ENCODE data around the gene GPN2. TPM values are rescaled to one million over a fixed set of nuclear protein-coding genes. Genes with fewer than 3 reads are reported as not detected.

GPN2 gene
- total and polyA plus RNA-seq, 2 donors (not counting 3 experiments of a cell fraction or from before 2014, with no cell fraction given), result 21.9 to 37.4 TPM

DNA sequence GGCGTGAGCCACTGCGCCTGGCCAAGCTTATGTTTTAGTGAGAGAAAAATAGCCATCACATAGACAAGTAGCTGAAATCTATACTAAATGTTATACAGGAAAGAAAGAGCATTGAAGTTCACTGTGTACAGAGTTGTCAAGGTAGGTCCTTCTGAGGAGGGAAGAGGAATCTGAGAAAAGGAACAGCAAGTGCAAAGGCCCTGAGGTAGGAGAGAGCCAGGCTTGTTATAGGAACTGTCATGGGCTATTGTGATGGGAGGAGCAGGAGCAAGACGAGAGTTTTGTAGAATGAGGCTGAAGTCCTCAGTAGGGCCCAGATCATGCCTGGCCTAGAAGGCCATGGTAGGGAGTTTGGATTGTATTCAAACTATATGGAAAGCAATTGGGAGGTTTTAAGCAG is 59.0 kb downstream of the GPN2 start:
- CTCF ChIA-PET, result interaction anchor here (0.6 to 1.4 kb wide), 3 partner anchors 10 to 229 kb away, joined by 3 to 4 read pairs (median 3); no protein-coding TSS in a partner anchor
- BruUV-seq (replicated peaks), result no TSS peak
- Histone ChIP-seq H3K4me2 (ENCODE audit: insufficient read depth, low read length) (no peak overlapping the region), H3K36me3 (ENCODE audit: control insufficient read depth in 2 of 2, extremely low read depth in 1 of 2, insufficient read depth in 2 of 2, low read length in 2 of 2) (peaks cover 2 to 32% of the 10 kb centered on the region in 2 experiments), H3K4me3 (replicated peaks in 1 of 3; ENCODE audit: insufficient read depth in 1 of 3, low read depth in 1 of 3, low read length in 3 of 3) (no peak overlapping the region), H3K9me3 (replicated peaks; ENCODE audit: control insufficient read depth, insufficient read depth, low read length) (no peaks in the 10 kb centered on the region), H3K27me3 (ENCODE audit: control insufficient read depth in 2 of 2, insufficient read depth in 2 of 2, low read length in 2 of 2) (no peaks in the 10 kb centered on the region), H4K20me1 (replicated peaks; ENCODE audit: control insufficient read depth, extremely low read depth, insufficient read depth, low read length) (no peaks in the 10 kb centered on the region), H3K9me1 (replicated peaks; ENCODE audit: control insufficient read depth, extremely low read depth, insufficient read depth, low read length) (no peaks in the 10 kb centered on the region), H3K27ac (ENCODE audit: insufficient read depth, low read depth, low read length) (no peak overlapping the region), H2AFZ (ENCODE audit: low read depth, low read length) (no peak overlapping the region), H3K9ac (replicated peaks; ENCODE audit: extremely low read depth, insufficient read depth, low read length) (no peak overlapping the region), H3K79me2 (ENCODE audit: control insufficient read depth, insufficient read depth, low read length) (peaks cover 26% of the 10 kb centered on the region), H3K4me1 (ENCODE audit: control insufficient read depth, extremely low read depth, insufficient read depth, low read length) (peaks cover 9% of the 10 kb centered on the region)
- DNase-seq (ENCODE audit: low read depth, low spot score), result no peak
- dilution Hi-C loops (cut with MboI; ENCODE audit: extremely low pct_ligation_motif_present, low sequenced_read_pairs) (no loop called here), intact Hi-C loops (cut with micrococcal nuclease) (no loop called here)
- POLR2A ChIA-PET, result no interaction called here
- no peak for TF ChIP-seq GATA2 (IDR thresholded peaks at IDR 0.05; ENCODE audit: insufficient read depth, insufficient read length, low read depth, low read length)
- FAIRE-seq, result no peak

DNA sequence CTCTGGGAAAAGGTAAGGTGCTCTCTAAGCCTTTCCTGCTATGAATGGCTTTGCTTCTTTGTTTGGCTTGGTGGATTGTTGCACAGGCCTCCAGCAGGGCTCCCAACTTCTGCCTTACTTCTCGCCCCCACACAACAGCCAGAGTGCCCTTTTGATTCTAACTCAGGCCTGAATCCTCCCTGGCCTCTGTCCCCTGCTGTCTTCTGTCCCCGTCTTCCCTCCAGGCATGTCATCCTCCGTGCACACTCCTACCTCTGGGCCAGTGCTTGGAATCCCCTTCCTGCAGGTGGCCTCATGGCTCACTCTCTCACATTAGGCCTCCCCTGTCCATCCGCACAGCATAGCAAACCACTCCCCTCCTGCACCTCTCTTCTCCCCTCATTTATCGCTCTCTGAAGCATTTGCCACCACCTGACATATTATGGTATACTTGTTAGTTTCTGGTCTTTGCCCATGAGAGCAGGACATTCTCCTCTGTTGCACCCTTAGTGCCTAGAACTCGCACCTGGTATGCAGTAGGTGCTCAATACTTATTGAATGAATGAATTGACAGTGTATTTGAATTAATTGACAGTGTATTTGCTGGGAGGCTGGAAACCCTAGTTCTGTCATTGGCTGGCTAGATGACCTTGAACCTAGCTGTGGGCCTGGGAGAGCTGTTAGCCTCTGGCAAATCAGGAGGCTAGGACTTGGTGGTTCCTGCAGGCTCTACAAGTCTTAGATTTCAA is 60.7 kb downstream of the GPN2 start:
- Histone ChIP-seq H4K20me1 (replicated peaks; ENCODE audit: control insufficient read depth, extremely low read depth, insufficient read depth, low read length) (no peaks in the 10 kb centered on the region), H3K4me3 (replicated peaks in 1 of 3; ENCODE audit: insufficient read depth in 1 of 3, low read depth in 1 of 3, low read length in 3 of 3) (no peak overlapping the region), H3K9me3 (replicated peaks; ENCODE audit: control insufficient read depth, insufficient read depth, low read length) (no peaks in the 10 kb centered on the region), H3K27me3 (ENCODE audit: control insufficient read depth in 2 of 2, insufficient read depth in 2 of 2, low read length in 2 of 2) (no peaks in the 10 kb centered on the region), H3K27ac (ENCODE audit: insufficient read depth, low read depth, low read length) (no peak overlapping the region), H2AFZ (ENCODE audit: low read depth, low read length) (no peak overlapping the region), H3K79me2 (ENCODE audit: control insufficient read depth, insufficient read depth, low read length) (peaks cover 26% of the 10 kb centered on the region), H3K36me3 (ENCODE audit: control insufficient read depth in 2 of 2, extremely low read depth in 1 of 2, insufficient read depth in 2 of 2, low read length in 2 of 2) (peaks cover 0 to 21% of the 10 kb centered on the region in 2 experiments), H3K9me1 (replicated peaks; ENCODE audit: control insufficient read depth, extremely low read depth, insufficient read depth, low read length) (no peaks in the 10 kb centered on the region), H3K4me1 (ENCODE audit: control insufficient read depth, extremely low read depth, insufficient read depth, low read length) (peaks cover 11% of the 10 kb centered on the region), H3K4me2 (ENCODE audit: insufficient read depth, low read length) (no peak overlapping the region), H3K9ac (replicated peaks; ENCODE audit: extremely low read depth, insufficient read depth, low read length) (no peak overlapping the region)
- dilution Hi-C loops (cut with MboI; ENCODE audit: extremely low pct_ligation_motif_present, low sequenced_read_pairs) (no loop called here), intact Hi-C loops (cut with micrococcal nuclease) (no loop called here)
- no peak for TF ChIP-seq GATA2 (IDR thresholded peaks at IDR 0.05; ENCODE audit: insufficient read depth, insufficient read length, low read depth, low read length)
- TF ChIP-seq EZH2 (IDR thresholded peaks at IDR 0.05; ENCODE audit: borderline replicate concordance, low read depth, low read length, severe bottlenecking), result no peak
- no peak for TF ChIP-seq POLR2A (IDR thresholded peaks at IDR 0.05; ENCODE audit: low read depth, low read length)
- no peak for TF ChIP-seq FOS (IDR thresholded peaks at IDR 0.05; ENCODE audit: borderline replicate concordance, insufficient read depth, low read length)
- TF ChIP-seq, protein P1, sequence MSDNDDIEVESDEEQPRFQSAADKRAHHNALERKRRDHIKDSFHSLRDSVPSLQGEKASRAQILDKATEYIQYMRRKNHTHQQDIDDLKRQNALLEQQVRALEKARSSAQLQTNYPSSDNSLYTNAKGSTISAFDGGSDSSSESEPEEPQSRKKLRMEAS (IDR thresholded peaks at IDR 0.05; ENCODE audit: insufficient read depth, insufficient read length), result no peak
- TF ChIP-seq JUN (IDR thresholded peaks at IDR 0.05; ENCODE audit: borderline replicate concordance, insufficient read depth, insufficient read length, low read depth), result no peak
- FAIRE-seq (no peak), DNase-seq (ENCODE audit: low read depth, low spot score) (no peak)
- ChIA-PET CTCF (interaction anchor here (1.4 kb wide), 1 partner anchor 227 kb away, joined by 3 read pairs; no protein-coding TSS in a partner anchor), POLR2A (interaction anchor here (1.1 kb wide), 1 partner anchor 19 kb away, joined by 4 read pairs; no protein-coding TSS in a partner anchor)
- BruUV-seq (replicated peaks), result no TSS peak

Measured in endothelial cell of umbilical vein (primary cell).